Kidney glomerular epithelial cell (primary cell): ENCODE results near the gene PLSCR1.
"Not testable (repeated sequence)": the region's sequence is repeated elsewhere in the genome, so short reads cannot be mapped to it uniquely, and the experiment has no call there.

ENCODE experiments used
- DNase-seq: peaks from one replicate; lab custom pipeline; 2025; lab: John Stamatoyannopoulos, UW

PLSCR1 gene

DNA sequence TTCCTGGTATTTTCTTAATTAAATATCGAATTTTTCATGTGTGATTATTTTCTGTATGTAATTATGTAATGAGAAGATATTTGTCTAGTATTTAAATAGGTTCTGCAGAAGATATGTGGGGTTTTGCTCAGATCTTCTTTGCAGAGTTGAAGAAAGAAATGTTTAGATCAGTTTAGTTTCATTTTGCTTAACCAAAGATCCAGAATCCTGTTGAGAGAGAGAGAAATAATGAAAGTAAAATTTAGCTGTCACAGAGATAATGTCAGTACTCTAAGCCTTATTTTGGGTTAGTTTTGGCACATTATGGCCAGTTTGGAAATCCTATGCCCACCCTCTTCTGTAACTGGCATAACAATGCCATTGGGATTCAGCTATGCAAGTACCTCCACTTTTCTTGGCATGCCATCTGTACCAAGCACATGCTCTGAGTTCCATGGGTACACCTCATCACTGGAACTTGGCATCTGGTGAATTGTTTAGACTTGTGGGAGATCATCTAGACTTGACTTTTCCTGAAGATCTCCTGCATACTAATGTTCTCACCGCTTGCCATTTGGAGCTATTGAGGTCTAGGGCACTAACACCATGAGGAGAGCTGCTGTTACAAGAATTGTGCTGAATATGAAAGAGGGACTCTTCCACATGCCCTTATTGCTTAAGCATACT is 30.9 kb downstream of the PLSCR1 start:
- DNase-seq = no peak

DNA sequence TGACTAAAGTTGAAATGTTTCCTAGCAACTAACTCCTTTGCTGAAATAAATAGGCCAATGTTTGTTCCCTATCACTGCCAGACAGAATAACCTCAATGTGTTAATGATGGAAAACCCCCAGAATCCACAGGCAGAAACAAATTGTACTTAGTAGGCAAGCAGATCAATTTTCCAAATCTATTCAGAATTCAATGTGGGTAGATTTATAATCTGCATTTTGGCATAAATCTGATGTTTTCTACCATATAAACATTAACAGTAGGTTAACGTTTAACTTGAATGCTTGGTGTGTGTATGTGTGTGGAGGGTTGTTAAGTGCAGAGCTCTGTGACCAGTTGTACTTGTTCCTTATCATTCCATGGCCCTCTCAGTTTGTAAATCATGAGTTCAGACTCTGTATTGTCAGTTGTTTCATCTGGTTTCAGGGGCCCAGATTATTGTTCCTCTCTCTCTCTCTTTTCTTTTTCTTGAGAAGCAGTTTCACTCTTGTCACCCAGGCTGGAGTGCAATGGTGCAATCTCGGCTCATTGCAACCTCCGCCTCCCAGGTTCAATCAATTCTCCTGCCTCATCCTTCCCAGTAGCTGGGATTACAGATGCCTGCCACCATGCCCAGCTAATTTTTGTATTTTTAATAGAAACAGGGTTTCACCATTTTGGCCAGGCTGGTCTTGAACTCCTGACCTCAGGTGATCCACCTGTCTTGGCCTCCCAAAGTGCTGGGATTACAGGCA is 32.8 kb downstream of the PLSCR1 start:
- peak; percentile 45 for DNase-seq

DNA sequence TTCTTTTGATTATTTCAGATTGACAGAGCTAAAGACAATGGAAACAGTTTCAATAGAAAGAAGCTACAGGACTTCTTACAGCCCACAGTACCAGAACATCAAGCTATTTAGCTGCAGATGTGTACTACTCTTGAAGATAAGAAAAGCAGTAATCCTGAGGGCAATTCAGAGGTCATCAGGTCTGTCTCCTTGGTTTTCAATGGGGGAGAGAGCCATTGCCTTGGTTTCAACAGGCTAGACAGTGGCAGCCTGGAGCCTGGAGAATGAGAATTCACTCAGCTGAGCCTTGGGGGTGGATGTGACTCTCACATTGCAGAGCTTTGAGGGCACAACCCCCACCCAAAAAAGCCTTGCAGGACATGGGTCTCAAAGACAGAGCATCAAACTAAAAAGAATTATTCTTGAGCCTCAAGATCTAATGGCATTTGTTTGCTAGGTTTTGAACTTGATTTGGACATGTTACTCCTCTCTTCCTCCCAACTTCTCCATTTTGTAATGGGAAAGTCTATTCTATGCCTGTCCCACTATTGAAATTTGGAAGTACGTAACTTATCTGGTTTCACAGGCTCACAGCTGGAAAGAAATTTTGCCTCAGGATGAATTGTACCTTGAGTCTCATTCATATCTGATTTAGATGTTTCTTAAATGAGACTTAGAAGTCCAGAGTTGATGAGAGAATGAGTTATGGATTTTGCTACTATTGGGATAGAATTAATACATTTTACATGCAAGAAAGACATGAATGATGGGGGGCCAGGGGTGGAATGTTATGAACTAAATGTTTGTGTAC is 36.9 kb downstream of the PLSCR1 start:
- DNase-seq = no peak

DNA sequence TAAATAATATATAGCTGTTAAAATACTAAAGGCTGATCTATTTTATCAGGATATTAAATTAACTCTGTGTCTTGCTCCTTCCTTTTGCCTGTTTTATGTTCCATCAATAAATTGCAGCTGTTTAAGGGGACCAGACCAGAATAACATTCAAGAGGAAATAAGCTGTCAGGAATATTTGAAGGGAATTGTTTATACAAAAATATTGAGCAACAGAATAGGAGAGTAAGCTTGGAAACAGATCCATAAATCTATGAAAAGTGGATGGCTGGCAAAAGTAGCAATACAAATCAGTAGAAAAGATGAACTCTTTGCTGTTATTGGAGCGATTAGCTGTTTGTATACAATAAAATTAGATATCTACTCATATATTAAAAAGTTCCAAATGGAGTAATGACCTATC is 38.9 kb downstream of the PLSCR1 start:
- DNase-seq = no peak

DNA sequence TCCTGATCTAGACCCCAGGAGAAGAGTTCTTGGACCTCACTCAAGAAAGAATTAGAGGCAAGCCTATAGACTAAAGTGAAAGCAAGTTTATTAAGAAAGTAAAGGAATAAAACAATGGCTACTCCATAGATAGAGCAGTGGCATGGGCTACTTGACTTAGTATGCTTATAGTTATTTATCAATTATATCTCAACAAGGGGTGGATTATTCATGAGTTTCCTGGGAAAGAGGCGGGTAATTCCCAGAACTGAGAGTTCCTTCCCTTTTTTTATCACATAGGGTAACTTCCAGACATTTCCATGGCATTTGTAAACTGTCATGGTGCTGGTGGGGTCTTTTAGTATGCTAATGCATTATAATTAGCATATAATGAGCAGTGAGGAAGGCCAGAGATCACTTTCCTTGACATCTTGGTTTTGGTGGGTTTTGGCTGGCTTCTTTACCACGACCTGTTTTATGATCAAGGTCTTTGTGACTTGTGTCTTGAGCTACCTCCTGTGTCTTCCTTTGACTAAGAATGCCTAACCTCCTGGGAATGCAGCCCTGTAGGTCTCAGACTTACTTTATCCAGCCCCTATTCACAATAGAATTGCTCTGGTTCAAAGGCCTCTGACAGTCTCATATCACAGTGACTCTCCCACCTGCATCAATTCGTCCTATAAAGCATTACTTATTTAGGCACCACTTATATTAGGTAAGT is 39.8 kb downstream of the PLSCR1 start:
- no peak for DNase-seq

DNA sequence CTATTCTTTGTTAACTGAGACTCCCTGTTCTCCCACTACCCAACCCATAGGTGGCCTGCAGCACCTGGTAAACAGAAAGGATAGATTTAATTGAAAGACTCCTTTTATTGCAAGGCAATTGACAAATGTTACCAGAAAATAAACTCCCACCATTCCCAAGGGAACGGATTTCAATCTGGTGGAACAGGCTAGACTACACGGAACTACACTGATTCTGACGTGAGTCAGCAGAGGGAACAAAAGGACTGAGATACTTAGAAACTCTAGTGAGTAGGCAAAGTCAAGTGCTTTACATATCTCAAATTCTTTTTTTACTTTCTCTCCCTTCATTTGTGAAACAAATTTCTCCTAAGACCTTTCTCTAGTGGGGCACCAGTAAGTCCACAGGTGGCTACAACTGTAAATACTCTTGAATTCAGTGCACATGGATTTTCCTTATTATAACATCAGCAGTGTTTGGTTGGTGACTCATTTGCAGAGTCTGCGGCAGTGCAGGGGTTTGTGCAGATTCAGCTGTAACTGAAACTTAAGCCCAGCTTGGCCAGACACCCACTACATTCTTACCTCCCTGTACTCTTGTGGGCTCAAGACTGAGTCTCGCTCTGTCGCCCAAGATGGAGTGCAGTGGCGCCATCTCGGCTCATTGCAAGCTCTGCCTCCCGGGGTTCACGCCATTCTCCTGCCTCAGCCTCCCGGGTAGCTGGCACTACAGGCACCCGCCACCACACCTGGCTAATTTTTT is 40.8 kb downstream of the PLSCR1 start:
- DNase-seq = peak; percentile 63

DNA sequence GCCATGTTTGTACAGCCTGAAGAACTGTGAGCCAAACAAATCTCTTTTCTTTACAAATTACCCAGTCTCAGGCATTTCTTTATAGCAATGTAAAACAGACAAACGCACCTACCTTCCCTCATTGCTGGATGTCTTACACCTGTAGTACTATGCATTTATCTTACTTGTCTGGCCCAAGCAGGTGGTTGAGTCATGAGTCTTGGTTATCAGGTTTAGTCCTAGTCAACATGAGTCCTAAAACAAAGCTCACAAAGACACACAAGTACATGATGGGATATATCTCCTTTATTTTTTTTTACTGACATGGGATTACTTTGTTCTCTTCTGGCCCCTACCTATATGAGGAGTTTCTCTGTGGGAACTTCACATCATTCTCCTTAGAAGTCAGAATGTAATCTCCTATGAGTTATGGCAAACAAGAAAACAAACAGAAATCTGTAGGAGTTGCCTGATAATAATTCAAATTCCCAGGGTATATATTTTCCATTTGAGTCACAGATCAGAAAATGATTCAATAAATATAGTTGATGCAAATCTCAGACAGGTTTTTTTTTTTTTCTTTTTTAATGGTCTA is 41.4 kb downstream of the PLSCR1 start:
- DNase-seq = no peak

DNA sequence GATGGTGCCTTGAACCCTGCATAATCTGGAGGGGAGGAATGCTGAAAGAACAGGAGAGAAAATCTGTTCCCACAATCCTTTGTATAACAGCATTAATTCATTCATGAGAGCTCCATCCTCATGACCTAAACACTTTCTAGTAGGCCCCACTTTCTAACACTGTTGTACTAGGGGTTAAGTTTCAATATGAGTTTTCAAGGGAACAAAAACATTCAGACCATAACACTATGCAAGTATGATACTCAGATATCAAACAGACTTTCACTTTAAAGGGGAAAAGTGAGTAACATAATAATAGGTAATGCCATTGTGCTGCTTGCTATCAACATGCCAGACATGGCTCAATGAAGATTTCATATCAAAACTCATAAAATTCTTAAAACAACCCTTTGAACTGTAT is 42.7 kb downstream of the PLSCR1 start:
- DNase-seq = no peak

DNA sequence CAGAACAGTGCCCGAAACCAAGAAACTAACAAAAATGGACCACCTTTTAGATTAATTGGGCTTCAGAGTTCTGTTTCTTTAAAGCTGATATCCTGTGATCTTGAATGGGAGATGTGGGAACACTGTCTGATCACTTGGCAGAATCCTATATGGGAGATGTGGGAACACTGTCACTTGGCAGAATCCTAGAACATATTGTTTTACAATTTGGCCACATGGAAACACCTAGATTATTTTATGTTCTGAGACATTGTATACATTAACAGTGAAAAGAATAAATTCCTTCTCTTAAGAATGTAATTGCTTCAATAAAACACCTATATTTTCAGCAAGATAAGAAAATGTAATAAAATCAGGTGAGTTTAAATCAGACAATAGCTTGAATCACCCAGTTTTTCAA is 44.7 kb downstream of the PLSCR1 start:
- DNase-seq = no peak

DNA sequence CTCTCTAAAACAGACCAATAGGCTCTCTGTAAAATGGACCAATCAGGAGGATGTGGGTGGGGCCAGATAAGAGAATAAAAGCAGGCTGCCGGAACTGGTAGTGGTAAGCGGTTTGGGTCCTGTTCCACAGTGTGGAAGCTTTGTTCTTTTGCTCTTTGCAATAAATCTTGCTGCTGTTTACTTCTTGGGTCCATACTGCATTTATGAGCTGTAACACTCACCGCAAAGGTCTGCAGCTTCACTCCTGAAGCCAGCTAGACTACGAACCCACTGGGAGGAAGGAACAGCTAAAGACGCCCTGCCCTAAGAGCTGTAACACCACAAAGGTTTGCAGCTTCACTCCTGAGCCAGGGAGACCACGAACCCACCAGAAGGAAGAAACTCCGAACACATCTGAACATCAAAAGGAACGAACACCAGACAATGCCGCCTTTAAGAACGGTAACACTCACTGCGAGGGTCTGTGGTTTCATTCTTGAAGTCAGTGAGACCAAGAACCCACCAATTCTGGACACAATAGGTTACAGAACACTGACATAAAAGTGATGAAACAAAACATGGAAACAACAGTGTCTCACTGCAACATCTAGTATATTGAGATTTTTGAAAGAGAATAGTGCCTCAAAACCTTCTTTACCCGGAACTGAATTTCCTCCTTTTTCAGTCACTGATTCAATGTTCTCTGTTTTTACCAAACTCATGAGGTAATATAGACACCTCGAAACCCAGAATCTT is 46.2 kb downstream of the PLSCR1 start:
- DNase-seq = no peak

DNA sequence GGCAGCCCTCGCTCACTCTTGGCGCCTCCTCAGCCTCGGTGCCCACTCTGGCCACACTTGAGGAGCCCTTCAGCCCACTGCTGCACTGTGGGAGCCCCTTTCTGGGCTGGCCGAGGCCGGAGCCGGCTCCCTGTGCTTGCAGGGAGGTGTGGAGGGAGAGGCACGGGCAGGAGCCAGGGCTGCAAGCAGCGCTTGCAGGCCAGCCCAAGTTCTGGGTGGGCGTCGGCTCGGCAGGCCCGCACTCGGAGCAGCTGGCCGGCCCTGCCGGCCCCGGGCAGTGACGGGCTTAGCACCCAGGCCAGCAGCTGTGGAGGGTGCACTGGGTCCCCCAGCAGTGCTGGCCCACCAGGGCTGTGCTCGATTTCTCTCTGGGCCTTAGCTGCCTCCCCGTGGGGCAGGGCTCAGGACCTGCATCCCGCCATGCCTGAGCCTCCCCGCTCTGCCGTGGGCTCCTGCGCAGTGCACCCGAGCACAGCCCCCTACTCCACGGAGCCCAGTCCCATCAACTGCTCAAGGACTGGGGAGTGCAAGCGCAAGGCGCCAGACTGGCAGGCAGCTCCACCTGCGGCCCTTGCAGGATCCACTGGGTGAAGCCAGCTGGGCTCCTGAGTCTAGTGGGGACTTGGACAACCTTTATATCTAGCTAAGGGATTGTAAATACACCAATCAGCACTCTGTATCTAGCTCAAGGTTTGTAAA is 47.1 kb downstream of the PLSCR1 start:
- DNase-seq = not testable (repeated sequence)

DNA sequence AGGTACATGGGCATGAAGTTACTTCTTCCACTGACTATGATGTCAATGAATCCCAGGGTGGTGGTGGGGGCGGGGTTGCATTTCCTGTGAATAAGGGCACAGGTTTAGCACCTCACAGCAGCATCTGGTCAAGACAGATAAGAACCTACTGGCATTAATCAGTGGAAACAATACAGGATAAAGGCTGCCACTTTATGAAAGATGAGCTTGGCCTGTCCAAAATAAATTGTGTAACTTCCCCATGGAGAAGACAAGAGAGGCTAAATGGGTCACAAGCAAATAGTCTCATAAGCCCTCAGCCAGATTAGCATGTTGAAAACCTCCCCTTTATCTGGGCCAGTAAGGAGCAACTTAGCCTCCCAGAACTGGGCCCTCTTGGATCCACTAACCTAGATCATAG is 47.7 kb downstream of the PLSCR1 start:
- DNase-seq = no peak

DNA sequence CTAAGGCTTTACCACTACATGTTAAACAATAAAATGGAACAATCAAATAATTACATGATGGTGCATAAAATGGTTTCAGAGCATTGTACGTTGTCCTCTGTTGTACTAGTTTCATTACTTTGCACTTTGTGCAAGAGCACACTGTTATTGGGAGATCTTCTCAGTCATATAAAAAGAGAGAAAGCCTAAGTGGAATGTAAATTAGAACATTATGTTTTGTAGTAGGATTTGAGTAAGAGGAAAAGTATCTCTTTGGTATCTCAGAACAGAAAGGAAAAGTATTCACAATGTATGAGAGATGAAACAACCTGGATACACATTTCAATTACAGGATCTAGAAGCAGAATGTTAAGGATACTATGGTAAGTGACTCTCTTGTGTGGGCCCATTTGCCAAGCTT is 48.2 kb downstream of the PLSCR1 start:
- no peak for DNase-seq

DNA sequence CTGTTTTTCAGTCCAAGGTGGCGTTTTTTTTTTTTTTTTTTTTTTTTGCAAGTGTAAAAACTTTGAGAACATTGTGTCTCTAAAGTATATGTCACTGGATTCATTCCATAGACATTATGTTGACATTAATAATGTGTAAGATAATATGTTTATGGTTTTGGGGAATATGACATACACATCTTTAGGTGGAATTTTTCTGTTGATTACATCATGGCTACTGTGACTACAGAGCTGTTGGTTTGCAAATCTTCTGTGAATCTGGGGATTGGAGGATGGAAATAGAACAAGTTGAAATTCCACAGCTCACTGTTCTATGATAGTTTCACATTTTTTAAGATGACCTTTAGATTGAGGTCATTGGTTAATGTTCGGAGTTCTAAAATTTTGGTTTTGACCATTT is 50.6 kb downstream of the PLSCR1 start:
- DNase-seq = no peak

DNA sequence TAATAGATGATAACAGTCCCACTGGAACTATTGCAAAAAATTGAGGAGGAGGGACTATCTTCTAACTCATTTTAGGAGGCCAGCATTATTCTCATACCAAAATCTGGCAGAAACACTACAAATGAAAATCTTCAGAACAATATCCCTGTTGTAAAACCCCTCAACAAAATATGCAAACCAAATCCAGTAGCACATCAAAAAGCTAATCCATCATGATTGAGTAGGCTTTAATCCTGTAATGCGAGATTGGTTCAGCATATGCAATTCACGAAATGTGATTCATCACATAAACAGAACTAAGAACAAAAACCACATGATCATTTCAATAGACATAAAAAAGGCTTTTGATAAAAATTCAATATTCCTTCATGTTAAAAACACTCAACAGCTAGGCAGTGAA is 51.2 kb downstream of the PLSCR1 start:
- no peak for DNase-seq

DNA sequence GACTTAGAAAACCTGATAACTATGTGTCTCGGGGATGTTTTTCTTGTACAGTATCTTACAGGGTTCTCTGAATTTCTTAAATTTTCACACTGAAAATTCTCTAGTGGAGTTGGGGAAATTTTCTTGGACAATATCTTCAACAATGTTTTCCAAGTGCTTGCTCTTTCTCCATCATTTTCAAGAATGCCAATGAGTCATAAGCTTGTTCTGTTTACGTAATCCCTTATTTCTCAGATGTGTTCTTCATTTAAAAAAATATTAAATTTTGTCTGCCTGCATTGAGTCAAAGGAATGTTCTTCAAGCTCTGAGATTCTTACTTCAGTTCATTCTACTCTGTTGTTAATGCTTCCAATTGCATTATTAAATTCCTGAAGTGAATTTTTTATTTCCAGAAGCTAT is 53.1 kb downstream of the PLSCR1 start:
- DNase-seq = no peak

DNA sequence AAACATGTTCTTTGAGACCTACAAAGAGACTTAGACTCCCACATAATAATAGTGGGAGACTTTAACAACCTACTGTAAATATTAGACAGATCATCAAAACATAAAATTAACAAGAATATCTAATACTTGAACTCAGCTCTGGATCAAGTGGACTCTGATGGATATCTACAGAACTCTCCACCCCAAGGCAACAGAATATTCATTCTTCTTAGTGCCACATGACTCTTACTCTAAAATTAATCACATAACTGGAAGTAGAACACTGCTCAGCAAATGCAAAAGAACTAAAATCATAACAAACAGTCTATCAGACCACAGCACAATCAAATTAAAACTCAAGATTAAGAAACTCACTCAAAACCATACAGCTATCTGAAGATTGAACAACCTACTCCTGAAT is 59.1 kb downstream of the PLSCR1 start:
- no peak for DNase-seq

DNA sequence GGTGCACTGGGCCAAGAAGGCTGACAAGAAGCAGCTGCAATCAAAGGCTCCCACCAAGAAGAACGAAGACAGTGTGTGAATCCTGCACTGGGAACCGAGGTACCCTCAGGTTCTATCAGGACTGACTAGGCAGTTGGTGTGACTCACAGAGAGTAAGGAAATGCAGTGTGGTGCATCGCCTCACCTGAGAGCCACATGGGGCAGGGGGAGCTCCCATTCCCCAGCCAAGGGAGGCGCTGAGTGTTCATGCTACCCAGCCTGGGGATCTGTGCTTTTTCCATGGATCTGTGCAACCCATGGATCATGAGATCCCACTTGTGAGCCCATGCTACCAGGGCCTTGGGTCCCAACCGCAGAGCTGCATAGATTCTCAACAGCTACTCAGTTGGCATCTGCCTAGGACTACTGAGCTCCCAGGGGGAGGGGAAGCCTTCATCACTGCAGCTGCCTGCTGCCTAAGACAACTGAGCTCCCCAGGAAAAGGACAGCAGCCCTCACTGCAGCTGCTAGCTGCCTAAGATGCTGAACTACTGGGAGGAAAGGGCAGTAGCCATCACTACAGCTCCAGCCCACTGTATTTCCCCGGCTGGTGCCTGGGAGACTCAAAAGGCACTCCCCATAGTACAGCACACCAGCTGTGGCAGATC is 68.2 kb downstream of the PLSCR1 start:
- no peak for DNase-seq

DNA sequence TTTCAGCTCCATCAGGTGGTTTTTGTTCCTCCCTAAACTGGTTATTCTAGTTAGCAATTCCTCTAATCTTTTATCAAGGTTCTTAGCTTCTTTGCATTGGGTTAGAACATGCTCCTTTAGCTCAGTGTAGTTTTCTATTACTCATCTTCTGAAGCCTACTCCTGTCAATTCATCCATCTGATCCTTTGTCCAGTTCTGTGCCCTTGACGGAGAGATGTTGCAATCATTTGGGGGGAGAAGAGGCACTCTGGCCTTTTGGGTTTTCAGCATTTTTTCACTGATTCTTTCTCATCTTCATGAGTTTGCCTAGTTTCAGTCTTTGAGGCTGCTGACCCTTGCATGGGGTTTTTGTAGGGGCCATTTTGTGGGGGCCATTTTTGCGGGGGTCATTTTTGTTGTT is 69.4 kb downstream of the PLSCR1 start:
- DNase-seq = not testable (repeated sequence)

DNA sequence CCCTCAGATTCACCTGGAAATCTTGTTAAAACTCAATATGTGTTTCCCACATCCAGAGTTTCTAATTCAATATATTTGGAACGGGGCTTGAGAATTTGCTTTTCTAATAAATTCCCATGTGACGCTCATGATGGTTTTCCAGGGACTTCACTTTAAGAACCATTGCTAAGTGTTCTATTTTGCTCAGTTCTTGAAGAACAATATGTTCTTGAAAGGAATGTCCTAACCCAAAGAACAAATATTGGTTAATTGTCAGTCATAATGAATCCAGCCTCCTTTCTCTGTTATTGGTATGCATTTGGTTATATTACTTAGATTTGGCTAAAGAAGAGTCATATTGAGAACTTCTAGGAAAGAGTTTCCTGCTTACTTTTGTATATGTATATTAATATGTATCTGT is 70.7 kb downstream of the PLSCR1 start:
- DNase-seq = no peak
